MM.1S (cell line): ENCODE measurements around the gene WBP1L.

Experiments
- DNase-seq: peaks from one replicate; pipeline ENCODE4 v3.0.0-alpha.2; 2015
- H2AFZ ChIP-seq: fragments of 300-600 bp; sonication (generic); 2 replicates; pipeline ENCODE4 v1.6.0; 2016; ENCODE audit warnings: antibody characterized with exemption, low read length
- H3F3A ChIP-seq: fragments of 300-600 bp; sonication (generic); 2 replicates; pipeline ENCODE4 v1.6.1; 2016; ENCODE audit warnings: mild to moderate bottlenecking, antibody characterized with exemption, low read length, moderate library complexity, mixed read lengths; ENCODE audit not compliant: insufficient read depth
- H3K27ac ChIP-seq: fragments of 300-600 bp; sonication (generic); 2 replicates; pipeline ENCODE4 v1.5.1; 2016; ENCODE audit warnings: mild to moderate bottlenecking, low read length
- H3K27me3 ChIP-seq: fragments of 300-600 bp; sonication (generic); replicated peaks from 2 replicates; pipeline ENCODE4 v1.6.0; 2016; ENCODE audit warnings: low read length; ENCODE audit not compliant: insufficient read depth
- H3K36me3 ChIP-seq: fragments of 300-600 bp; sonication (generic); replicated peaks from 2 replicates; pipeline ENCODE4 v1.6.1; 2016; ENCODE audit warnings: mild to moderate bottlenecking, low read length, mixed read lengths; ENCODE audit not compliant: insufficient read depth
- H3K4me1 ChIP-seq: fragments of 300-600 bp; sonication (generic); 2 replicates; pipeline ENCODE4 v1.6.1; 2016; ENCODE audit warnings: low read length, mixed read lengths
- H3K4me2 ChIP-seq: fragments of 300-600 bp; sonication (generic); 2 replicates; pipeline ENCODE4 v1.6.0; 2016; ENCODE audit warnings: low read depth, low read length
- H3K4me3 ChIP-seq: fragments of 300-600 bp; sonication (generic); 2 replicates; pipeline ENCODE4 v1.5.1; 2016; ENCODE audit warnings: low read length, mixed read lengths
- H3K79me2 ChIP-seq: fragments of 300-600 bp; sonication (generic); 2 replicates; pipeline ENCODE4 v1.6.1; 2016; ENCODE audit warnings: mixed run types, low read length, mixed read lengths
- H3K9ac ChIP-seq: fragments of 300-600 bp; sonication (generic); 2 replicates; pipeline ENCODE4 v1.6.1; 2016; ENCODE audit warnings: low read length, mixed read lengths
- H3K9me2 ChIP-seq: fragments of 300-600 bp; sonication (generic); replicated peaks from 2 replicates; pipeline ENCODE4 v1.6.1; 2016; ENCODE audit warnings: mild to moderate bottlenecking, low read length, mixed read lengths; ENCODE audit not compliant: insufficient read depth
- H3K9me3 ChIP-seq: fragments of 300-600 bp; sonication (generic); replicated peaks from 2 replicates; pipeline ENCODE4 v1.6.1; 2016; ENCODE audit warnings: mild to moderate bottlenecking, low read length, mixed read lengths; ENCODE audit not compliant: insufficient read depth
- H4K20me1 ChIP-seq: fragments of 300-600 bp; sonication (generic); 2 replicates; pipeline ENCODE4 v1.6.1; 2016; ENCODE audit warnings: mild to moderate bottlenecking, low read length, moderate library complexity, mixed read lengths; ENCODE audit not compliant: insufficient read depth
- CTCF ChIP-seq: fragments of 300-600 bp; sonication (generic); IDR thresholded peaks from 2 replicates; pipeline ENCODE4 v1.5.1; 2016; ENCODE audit warnings: antibody characterized with exemption, low read length, mixed read lengths
- EZH2 ChIP-seq: fragments of 300-600 bp; sonication (generic); optimal IDR thresholded peaks from 2 replicates; pipeline ENCODE3; 2017; ENCODE audit warnings: low read depth, mild to moderate bottlenecking, antibody characterized with exemption, low read length, mixed read lengths
- EZH2phosphoT487 ChIP-seq: fragments of 300-600 bp; sonication (generic); IDR thresholded peaks from 2 replicates; pipeline ENCODE4 v1.6.1; 2018; ENCODE audit warnings: antibody characterized with exemption, low read length

The WBP1L gene

DNA sequence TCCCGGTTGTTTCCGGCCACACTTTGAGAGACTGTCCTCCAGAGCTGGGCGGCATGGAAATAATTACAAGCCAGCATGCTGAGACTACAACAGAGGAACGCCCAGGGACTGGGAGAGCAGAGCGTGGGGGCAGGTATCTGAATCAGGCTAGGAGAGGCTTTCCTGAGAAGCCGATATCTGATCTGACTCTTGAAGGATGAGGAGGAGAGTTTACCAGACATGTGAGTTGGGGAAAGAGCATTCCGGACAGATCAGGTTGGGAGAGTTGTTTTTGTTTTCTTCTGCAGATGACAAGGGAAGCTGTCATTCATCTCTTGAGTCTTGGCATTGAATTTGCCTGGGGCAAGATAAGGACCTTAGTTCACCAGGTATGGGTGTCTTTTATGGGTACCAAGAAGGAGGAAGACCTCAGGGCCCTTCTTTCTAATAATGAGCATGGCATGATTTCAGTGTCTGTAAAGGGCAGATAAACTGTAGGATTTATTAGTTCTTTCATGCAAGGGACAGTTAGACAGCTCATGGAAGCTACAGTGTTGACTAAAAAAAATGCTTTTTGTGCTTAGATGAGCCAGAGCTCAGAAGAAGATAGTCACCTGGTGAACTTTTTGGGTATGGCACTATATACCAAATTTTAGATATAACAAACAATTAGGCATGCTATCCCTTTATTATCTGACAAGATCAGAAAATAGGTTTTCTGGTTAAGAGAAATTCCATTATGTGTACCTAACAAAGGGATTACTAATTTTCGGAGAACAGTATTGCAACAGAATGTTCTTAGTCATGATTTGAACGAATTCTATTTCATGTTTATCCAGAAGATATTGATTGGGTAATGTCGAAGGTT is 36.2 kb downstream of the WBP1L start:
- peaks cover 64% of the 10 kb centered on the region for H3F3A ChIP-seq
- no peak overlapping the region for H3K9ac ChIP-seq
- H4K20me1 ChIP-seq: no peaks in the 10 kb centered on the region
- no peaks in the 10 kb centered on the region for H3K9me3 ChIP-seq
- no peak for DNase-seq
- H3K79me2 ChIP-seq: peaks cover 74% of the 10 kb centered on the region
- H3K27ac ChIP-seq: peak overlapping the region; percentile 99
- H3K27me3 ChIP-seq: no peaks in the 10 kb centered on the region
- no peak overlapping the region for H2AFZ ChIP-seq
- peaks cover 83% of the 10 kb centered on the region for H3K4me1 ChIP-seq
- TF ChIP-seq EZH2phosphoT487 (no peak), EZH2 (no peak), CTCF (no peak)
- peak overlapping the region; percentile 69 for H3K4me2 ChIP-seq
- H3K36me3 ChIP-seq: no peaks in the 10 kb centered on the region; the same call in 1 of the 2 replicates
- no peaks in the 10 kb centered on the region for H3K9me2 ChIP-seq
- no peak overlapping the region for H3K4me3 ChIP-seq

DNA sequence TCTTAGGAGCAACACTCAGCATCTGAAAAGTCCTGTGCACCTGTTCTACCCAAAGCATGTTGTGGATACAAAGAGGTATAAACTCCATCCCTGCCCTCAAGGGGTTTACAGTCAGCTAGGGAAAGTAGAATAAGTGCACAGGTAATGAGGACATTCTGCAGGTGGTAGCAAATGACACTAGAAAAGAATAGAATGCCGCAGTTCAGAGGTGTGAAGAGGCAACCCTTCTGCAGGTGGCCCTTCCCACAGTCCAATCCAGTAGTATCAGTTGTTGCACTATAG is 36.7 kb downstream of the WBP1L start:
- H3K27me3 ChIP-seq: no peaks in the 10 kb centered on the region
- DNase-seq: no peak
- peaks cover 78% of the 10 kb centered on the region for H3K4me1 ChIP-seq
- H2AFZ ChIP-seq: no peak overlapping the region
- H4K20me1 ChIP-seq: no peaks in the 10 kb centered on the region
- no peaks in the 10 kb centered on the region for H3K9me3 ChIP-seq
- peaks cover 59% of the 10 kb centered on the region for H3F3A ChIP-seq
- H3K36me3 ChIP-seq: no peaks in the 10 kb centered on the region; the same call in 1 of the 2 replicates
- peak overlapping the region; percentile 99 for H3K27ac ChIP-seq
- H3K79me2 ChIP-seq: peaks cover 74% of the 10 kb centered on the region
- no peak overlapping the region for H3K4me3 ChIP-seq
- peak overlapping the region; percentile 69 for H3K4me2 ChIP-seq
- H3K9me2 ChIP-seq: no peaks in the 10 kb centered on the region
- H3K9ac ChIP-seq: peak overlapping the region; percentile 79; the same call in 1 of the 2 replicates
- TF ChIP-seq EZH2phosphoT487 (no peak), CTCF (no peak), EZH2 (no peak)

DNA sequence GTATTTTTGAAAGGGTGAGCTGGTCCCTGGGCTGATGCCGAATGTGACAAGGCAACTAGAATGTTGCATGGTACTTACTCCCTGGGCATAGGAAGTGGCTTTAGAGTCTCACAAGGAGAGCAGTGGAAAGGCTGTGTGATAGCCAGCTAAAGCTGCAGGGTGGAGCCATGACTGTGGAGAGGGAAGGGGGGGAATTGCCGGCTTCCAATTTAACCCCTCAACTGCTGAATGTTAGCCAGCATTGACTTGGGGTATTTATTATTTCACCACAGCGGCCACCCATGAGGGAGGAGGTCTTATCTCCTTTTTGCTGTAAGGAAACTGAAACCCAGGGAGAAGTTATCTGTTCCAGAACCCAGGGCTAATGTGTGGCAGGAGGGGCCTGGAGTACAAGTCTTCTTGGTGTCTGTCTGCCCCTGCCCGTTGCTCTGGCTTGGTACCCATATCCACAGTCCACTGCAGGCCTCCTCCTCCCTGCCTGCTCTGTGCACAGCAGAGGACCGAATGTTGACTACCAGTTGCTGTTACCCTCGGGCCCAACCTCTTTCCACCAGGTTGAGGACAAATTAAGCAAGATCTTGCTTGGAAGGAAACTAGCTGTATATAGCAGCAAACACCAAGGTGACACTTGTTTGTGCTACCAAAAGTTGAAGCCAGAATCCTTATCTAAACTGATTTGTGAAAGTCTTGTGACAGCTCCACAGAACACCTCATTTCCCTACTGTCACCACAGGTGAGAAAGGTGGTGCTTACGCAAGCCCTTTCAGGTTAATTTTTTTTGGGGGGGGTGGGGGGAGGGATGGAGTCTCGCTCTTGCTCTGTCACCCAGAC is 37.6 kb downstream of the WBP1L start:
- peaks cover 75% of the 10 kb centered on the region for H3K79me2 ChIP-seq
- TF ChIP-seq EZH2phosphoT487 (no peak), EZH2 (no peak), CTCF (no peak)
- H3K4me2 ChIP-seq: peak overlapping the region; percentile 69
- peak overlapping the region; percentile 99 for H3K27ac ChIP-seq
- DNase-seq: peak; percentile 92
- H3K36me3 ChIP-seq: no peaks in the 10 kb centered on the region; the same call in 1 of the 2 replicates
- H4K20me1 ChIP-seq: no peaks in the 10 kb centered on the region
- no peaks in the 10 kb centered on the region for H3K9me3 ChIP-seq
- H3K9me2 ChIP-seq: no peaks in the 10 kb centered on the region
- H3K4me1 ChIP-seq: peaks cover 70% of the 10 kb centered on the region
- H3K4me3 ChIP-seq: peak overlapping the region; percentile 33
- peaks cover 51% of the 10 kb centered on the region for H3F3A ChIP-seq
- H3K9ac ChIP-seq: peak overlapping the region; percentile 79
- no peaks in the 10 kb centered on the region for H3K27me3 ChIP-seq
- H2AFZ ChIP-seq: no peak overlapping the region
